GM21825 (cell line): Measurements from ENCODE around the gene MSH3.
"Not testable (repeated sequence)": the region's sequence is repeated elsewhere in the genome, so short reads cannot be mapped to it uniquely, and the experiment has no call there.

ENCODE experiments used
- ATAC-seq: cut with Tn5 transposase; IDR thresholded peaks from one replicate; pipeline ENCODE4 v1.9.1; 2021; ENCODE audit warnings: mild to moderate bottlenecking, moderate library complexity; ENCODE audit not compliant: unreplicated experiment

Gene MSH3

DNA sequence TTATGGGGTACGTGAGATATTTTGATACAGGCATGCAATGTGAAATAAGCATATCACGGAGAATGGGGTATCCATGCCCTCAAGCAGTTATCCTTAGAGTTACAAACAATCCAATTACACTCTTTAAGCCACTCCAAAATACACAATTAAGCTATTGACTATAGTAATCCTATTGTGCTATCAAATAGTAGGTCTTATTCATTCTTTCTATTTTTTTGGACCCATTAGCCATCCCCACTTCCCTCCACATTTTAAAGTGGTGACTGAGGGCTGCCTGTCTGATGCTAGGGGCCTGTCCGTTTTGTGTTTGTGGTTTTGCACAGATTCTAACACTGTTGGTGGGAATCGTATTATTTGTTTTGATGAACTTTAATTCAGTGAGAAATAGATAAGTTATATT, 130.0 kb downstream of the MSH3 start:
- no peak for ATAC-seq

DNA sequence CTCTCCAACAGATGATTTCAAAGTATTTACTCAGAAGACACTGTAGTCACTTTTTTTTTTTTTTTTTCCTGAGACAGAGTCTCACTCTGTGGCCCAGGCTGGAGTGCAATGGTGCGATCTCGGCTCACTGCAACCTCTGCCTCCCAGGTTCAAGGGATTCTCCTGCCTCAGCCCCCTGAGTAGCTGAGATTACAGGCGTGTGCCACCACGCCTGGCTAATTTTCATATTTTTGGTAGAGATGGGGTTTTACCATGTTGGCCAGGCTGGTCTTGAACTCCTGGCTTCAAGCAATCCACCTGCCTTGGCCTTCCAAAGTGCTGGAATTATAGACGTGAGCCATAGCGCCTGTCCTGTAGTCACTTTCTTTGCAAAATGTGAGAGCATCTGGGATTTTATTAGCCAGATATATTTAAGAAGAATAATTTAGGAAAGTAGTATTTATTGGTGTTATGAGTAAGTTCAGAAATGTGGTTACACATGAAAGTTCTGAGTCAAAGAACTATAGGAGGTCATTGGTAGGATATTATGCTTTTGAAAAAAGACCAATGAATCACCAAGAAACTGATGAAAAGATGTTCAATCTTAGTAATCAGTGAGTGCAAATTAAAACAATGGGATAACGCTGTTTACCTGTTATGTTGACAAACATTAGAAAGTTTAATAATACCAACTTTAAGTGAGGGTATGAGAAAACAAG, 135.0 kb downstream of the MSH3 start:
- ATAC-seq: not testable (repeated sequence)

- ATAC-seq: no peak
Observed at GRCh38 chr5:80790698-80791097, 136.2 kb downstream of the MSH3 start.

- no peak for ATAC-seq
Observed at GRCh38 chr5:80793354-80793753, 138.9 kb downstream of the MSH3 start.

- no peak for ATAC-seq
Observed at GRCh38 chr5:80796846-80797245, 142.4 kb downstream of the MSH3 start.

DNA sequence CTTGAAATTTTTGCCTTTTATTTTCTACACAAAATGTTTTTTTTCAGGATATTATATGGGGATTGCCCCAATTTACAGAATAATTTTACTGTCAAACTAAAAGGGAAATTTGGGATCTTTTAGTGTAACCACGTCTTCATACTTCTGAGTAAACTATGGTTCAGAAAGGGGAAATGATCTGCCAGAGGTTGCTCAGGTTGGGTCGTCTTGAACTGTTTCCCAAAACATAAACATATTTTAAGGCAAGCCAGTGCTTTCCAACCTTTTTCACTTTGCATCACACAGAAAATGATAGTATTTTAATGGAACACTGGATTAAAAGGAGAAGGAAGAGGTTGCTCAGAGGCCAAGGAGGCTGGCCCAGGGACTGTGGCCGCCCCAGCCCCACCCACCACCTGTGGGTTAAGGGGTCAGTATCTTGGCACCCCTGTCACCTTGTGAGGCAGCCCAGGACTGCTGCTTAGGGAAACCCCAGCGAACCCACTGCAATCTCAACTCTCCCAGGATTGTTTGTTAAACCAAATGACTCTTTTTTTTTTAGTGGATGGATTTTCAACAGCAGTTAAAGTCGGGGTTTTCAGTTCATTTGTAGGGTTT, 143.1 kb downstream of the MSH3 start:
- ATAC-seq: no peak

GRCh38 chr5:80798166-80798565, 143.7 kb downstream of the MSH3 start:
- no peak for ATAC-seq

DNA sequence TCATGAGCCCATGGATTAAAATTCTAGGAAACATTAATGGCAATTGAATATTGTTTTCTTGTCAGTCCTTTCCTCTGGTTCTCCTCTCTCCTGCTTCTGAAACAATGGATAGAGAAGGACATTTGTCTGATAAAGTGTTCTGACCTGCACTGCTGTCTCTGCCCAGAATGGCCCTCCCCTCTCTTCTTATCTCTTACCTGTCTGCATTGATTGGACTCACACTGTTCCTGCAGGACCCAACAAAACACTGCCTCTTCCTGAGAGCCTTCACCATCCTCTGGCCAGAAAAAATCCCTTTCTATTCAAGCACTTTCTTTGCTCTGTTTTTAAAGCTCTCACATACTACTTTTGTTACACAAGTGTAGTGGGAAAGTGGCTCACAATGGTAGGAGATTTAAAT, 144.2 kb downstream of the MSH3 start:
- ATAC-seq: no peak

DNA sequence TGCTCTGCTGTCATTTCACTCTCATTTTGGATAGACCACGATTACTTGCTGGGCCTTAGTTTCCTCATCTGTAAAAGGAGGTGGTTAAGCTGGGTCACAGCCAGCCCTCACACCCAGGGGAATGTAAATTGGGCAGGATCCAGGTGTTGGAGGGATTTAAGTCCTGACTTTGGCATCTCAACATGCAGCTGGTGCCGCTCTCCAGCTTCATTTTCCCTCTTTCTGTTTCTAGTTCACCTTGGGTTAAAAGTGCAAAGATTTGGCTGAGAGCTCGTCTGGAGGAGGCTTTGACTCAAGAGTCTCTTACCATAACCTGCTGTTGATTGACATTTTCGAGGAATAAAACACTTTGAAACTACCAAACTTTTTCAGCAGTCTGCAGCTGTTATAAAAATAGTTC, 144.6 kb downstream of the MSH3 start:
- ATAC-seq: no peak

DNA sequence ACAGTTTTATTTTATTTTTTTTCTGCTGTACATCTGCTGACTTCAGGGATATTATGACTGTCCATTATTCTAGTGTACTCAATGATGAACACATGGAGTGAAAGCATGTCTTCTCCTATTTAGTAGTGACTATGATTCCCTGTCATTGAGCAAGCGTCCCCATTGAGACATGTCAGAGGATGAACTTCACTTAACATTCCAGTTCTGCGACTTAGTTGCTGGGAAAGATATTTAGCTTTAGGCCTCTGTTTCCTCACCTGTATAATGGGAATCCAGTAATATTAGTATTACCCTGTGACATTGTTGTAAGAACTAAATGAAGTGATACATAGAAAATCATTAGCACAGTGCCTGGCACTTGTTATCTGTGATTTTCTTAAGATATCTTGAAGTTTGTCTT, 145.1 kb downstream of the MSH3 start:
- ATAC-seq: no peak

DNA sequence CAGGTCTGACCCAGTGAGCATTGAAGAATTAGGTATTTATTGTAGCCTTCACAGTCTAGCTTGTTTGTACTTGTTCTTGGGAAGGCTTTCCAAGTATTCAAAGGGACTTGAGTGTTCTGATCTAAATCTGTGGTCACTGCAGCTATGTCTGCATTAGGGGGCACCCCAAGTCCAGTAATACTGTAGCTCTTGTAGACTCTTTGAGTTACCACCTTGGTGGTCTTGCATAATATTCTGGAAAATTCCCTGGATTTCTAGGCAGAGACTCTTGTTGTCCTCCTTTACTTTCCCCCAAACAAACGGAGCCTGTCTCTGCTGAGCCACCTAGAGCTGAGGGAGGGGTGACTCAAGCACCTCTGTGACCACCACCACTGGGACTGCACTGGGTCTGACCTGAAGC, 149.9 kb downstream of the MSH3 start:
- ATAC-seq: no peak

DNA sequence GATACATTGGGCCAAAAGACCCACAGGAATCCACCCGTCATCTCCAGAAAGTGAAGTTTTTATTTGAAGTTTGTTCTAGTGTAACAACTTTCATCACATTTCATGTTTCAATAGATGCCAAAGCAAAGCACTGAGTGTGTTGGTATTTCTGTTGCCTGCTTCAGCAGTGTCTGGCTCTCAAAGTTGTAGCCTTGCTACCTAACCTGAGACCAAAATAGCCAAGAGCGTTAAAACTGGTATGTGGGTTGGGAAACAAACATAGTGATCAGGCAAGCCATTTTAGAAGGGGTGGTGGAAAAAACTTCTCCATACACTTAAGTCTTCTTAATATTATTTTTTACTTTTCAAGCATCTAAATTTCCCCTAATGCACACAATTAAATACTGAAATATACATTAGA, 150.6 kb downstream of the MSH3 start:
- ATAC-seq: no peak

GRCh38 chr5:80806929-80807328, 152.5 kb downstream of the MSH3 start:
- no peak for ATAC-seq

GRCh38 chr5:80809451-80809850, 155.0 kb downstream of the MSH3 start:
- no peak for ATAC-seq

GRCh38 chr5:80810425-80810824, 156.0 kb downstream of the MSH3 start:
- no peak for ATAC-seq

- no peak for ATAC-seq
Observed at GRCh38 chr5:80816590-80816989, 162.1 kb downstream of the MSH3 start.

DNA sequence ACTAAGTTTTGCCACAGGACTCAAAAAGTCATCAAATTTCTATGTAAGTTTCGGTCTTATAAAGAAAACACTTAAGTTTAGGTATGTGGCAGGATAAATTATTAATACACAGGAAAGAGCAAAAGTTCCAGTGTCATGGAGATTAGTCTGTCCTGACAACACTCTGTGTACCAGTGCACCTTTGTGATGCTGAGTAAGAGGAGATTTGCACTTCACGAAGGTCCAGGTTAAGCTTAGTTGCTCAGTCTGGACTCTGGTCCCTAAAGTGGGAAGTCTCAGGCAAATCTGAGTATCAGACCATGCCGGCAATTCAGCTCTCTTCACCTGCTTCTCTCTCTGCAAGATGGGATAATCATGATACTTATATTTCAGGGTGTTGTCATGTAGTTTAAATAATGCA, 166.2 kb downstream of the MSH3 start:
- no peak for ATAC-seq

DNA sequence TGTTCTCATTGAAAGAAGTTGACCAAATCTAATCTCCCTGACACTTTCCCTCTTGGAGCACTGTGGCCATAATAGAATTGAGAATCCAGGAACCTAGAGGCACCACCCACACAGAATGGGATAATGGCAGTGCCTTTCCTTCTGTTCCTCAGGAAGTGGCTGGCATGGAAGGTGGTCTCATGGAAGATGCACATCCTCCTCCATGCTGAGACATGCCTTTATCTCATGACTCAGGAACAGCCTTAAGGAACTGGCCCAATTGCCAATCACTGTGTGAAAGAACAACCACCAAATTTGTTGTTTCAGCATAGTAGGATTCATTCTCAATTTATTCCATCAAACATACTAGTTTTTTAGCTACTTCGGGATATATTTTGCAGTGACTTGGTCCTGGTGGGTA, 168.2 kb downstream of the MSH3 start:
- no peak for ATAC-seq

- ATAC-seq: not testable (repeated sequence)
Observed at GRCh38 chr5:80824159-80824558, 169.7 kb downstream of the MSH3 start.

- no peak for ATAC-seq
Observed at GRCh38 chr5:80825786-80826460, 171.5 kb downstream of the MSH3 start.

GRCh38 chr5:80834710-80835109, 180.3 kb downstream of the MSH3 start:
- no peak for ATAC-seq

DNA sequence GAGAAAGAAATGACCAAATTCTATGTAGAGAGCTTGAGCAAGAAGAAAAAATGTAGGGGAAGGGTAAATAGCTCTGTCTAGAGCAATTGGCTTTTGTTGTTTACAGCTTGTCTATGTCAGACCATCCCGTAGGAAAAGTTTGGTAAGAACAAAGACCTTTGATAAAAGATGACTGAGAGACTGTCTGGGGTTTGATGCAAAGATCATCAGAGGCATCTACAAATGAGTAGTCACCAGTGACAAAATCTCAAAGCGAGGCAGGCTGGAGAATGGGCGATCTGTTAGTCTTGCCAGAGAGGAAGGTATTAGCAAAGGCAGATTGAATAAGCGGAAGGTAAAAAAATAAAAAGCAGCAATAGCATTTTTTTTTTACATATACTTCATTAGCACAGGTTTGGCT, 180.7 kb downstream of the MSH3 start:
- ATAC-seq: no peak
